ENCODE results near the gene AIG1.
"Not testable (repeated sequence)": the region's sequence is repeated elsewhere in the genome, so short reads cannot be mapped to it uniquely, and the experiment has no call there.

Gene AIG1

GRCh38 chr6:143223895-143224294 is 163.2 kb downstream of the AIG1 start:
- no peak for DNase-seq (ENCODE audit: low read depth in 2 of 2, low spot score in 1 of 2)

- DNase-seq (ENCODE audit: low read depth in 2 of 2, low spot score in 1 of 2) = no peak
Observed at GRCh38 chr6:143224516-143224915, 163.8 kb downstream of the AIG1 start.

- DNase-seq (ENCODE audit: low read depth in 2 of 2, low spot score in 1 of 2) = no peak
Observed at GRCh38 chr6:143225929-143226328, 165.2 kb downstream of the AIG1 start.

- DNase-seq (ENCODE audit: low read depth in 2 of 2, low spot score in 1 of 2) = no peak
Observed at GRCh38 chr6:143227675-143228074, 167.0 kb downstream of the AIG1 start.

- no peak for DNase-seq (ENCODE audit: low read depth in 2 of 2, low spot score in 1 of 2)
Observed at GRCh38 chr6:143229400-143229799, 168.7 kb downstream of the AIG1 start.

GRCh38 chr6:143232849-143233248 is 172.2 kb downstream of the AIG1 start:
- no peak for DNase-seq (ENCODE audit: low read depth in 2 of 2, low spot score in 1 of 2)

- DNase-seq (ENCODE audit: low read depth in 2 of 2, low spot score in 1 of 2) = no peak
Observed at GRCh38 chr6:143233554-143234285, 173.0 kb downstream of the AIG1 start.

- DNase-seq (ENCODE audit: low read depth in 2 of 2, low spot score in 1 of 2) = no peak
Observed at GRCh38 chr6:143234734-143235133, 174.0 kb downstream of the AIG1 start.

GRCh38 chr6:143236151-143236798 is 175.6 kb downstream of the AIG1 start:
- no peak for DNase-seq (ENCODE audit: low read depth in 2 of 2, low spot score in 1 of 2)

- DNase-seq (ENCODE audit: low read depth in 2 of 2, low spot score in 1 of 2) = no peak
Observed at GRCh38 chr6:143238306-143238705, 177.6 kb downstream of the AIG1 start.

GRCh38 chr6:143241111-143241510 is 180.4 kb downstream of the AIG1 start:
- DNase-seq (ENCODE audit: low read depth in 2 of 2, low spot score in 1 of 2) = no peak

GRCh38 chr6:143241911-143242310 is 181.2 kb downstream of the AIG1 start:
- DNase-seq (ENCODE audit: low read depth in 2 of 2, low spot score in 1 of 2) = no peak

GRCh38 chr6:143243786-143244185 is 183.1 kb downstream of the AIG1 start:
- DNase-seq (ENCODE audit: low read depth in 2 of 2, low spot score in 1 of 2) = no peak

GRCh38 chr6:143245656-143246055 is 185.0 kb downstream of the AIG1 start:
- DNase-seq (ENCODE audit: low read depth in 2 of 2, low spot score in 1 of 2) = no peak

- DNase-seq (ENCODE audit: low read depth in 2 of 2, low spot score in 1 of 2) = not testable (repeated sequence)
Observed at GRCh38 chr6:143246166-143246775, 185.6 kb downstream of the AIG1 start.

GRCh38 chr6:143247586-143247985 is 186.9 kb downstream of the AIG1 start:
- no peak for DNase-seq (ENCODE audit: low read depth in 2 of 2, low spot score in 1 of 2)

- no peak for DNase-seq (ENCODE audit: low read depth in 2 of 2, low spot score in 1 of 2)
Observed at GRCh38 chr6:143248359-143248758, 187.7 kb downstream of the AIG1 start.

- DNase-seq (ENCODE audit: low read depth in 2 of 2, low spot score in 1 of 2) = no peak
Observed at GRCh38 chr6:143251288-143251687, 190.6 kb downstream of the AIG1 start.

GRCh38 chr6:143252961-143253360 is 192.3 kb downstream of the AIG1 start:
- no peak for DNase-seq (ENCODE audit: low read depth in 2 of 2, low spot score in 1 of 2)

GRCh38 chr6:143253586-143253985 is 192.9 kb downstream of the AIG1 start:
- DNase-seq (ENCODE audit: low read depth in 2 of 2, low spot score in 1 of 2) = no peak

GRCh38 chr6:143258945-143259344 is 198.3 kb downstream of the AIG1 start:
- DNase-seq (ENCODE audit: low read depth in 2 of 2, low spot score in 1 of 2) = no peak

- no peak for DNase-seq (ENCODE audit: low read depth in 2 of 2, low spot score in 1 of 2)
Observed at GRCh38 chr6:143260857-143261256, 200.2 kb downstream of the AIG1 start.
